HepG2 (cell line): Measurements from ENCODE around the gene NRG4. TPM values are rescaled to one million over a fixed set of nuclear protein-coding genes. Genes with fewer than 3 reads are reported as not detected.

ENCODE experiments used
- ATAC-seq: fragments of 200-7000 bp; cut with Tn5 transposase; 3 replicates; pipeline ENCODE4 v1.9.1; 2020; ENCODE audit warnings: mild to moderate bottlenecking, moderate library complexity
- Bru-seq: library from RNA; stranded (reverse); fragments of 400-500 nt; gene quantifications from one replicate; lab custom pipeline; 2021; lab: Mats Ljungman, UMichigan
- BruChase-seq, 2 experiments: library from RNA; stranded (reverse); fragments of 400-500 nt; gene quantifications; one replicate each; lab custom pipeline; 2021; lab: Mats Ljungman, UMichigan
- BruUV-seq: library from RNA; stranded (reverse); fragments of 400-500 nt; replicated peaks from 2 replicates; lab custom pipeline; 2021; lab: Mats Ljungman, UMichigan
- CTCF ChIA-PET: fragments of 300-600 bp; formaldehyde crosslinking; extraction: SDS; loops from one replicate; lab custom pipeline; 2021; ENCODE audit warnings: low total read pairs, inconsistent platforms, low intra/inter-chr PET ratio; lab: Yijun Ruan, JAX
- POLR2A ChIA-PET: fragments of 350-600 bp; sonication (Branson Sonifier 250); formaldehyde crosslinking; loops from one replicate; lab custom pipeline; 2020; ENCODE audit warnings: antibody characterized with exemption, inconsistent platforms; lab: Yijun Ruan, JAX
- DNase-seq: peaks from one replicate; pipeline ENCODE4 v3.0.0-alpha.2; 2015; ENCODE audit warnings: low spot score
- FAIRE-seq: peaks from 3 replicates; lab custom pipeline; 2011; peaks lifted over from hg19 to GRCh38; lab: Jason Lieb, UNC
- H2AFZ ChIP-seq: one replicate; pipeline ENCODE4 v1.6.1; 2011; ENCODE audit warnings: low read length, inconsistent platforms
- H3K27ac ChIP-seq: fragments of 300-600 bp; 3 replicates; pipeline ENCODE4 v1.8.0; 2011; ENCODE audit warnings: mixed run types, mild to moderate bottlenecking, mixed read lengths, low read length, inconsistent platforms; ENCODE audit not compliant: insufficient read depth; ENCODE audit errors: extremely low read length
- H3K27me3 ChIP-seq, 2 experiments: fragments of 200-600 bp in 1 of 2; 2 replicates in 1 of 2; 3 replicates in 1 of 2; pipeline versions ENCODE4 v1.6.0 to v1.8.0; 2011; ENCODE audit warnings: low read length in 2 of 2, mild to moderate bottlenecking in 2 of 2, moderate library complexity in 2 of 2, inconsistent platforms in 1 of 2; ENCODE audit not compliant: insufficient read depth in 2 of 2, control insufficient read depth in 1 of 2
- H3K36me3 ChIP-seq, 2 experiments: fragments of 200-600 bp in 1 of 2; replicated peaks in 1 of 2; 2 replicates in 1 of 2; 3 replicates in 1 of 2; pipeline versions ENCODE4 v1.5.1 to v1.8.0; 2011; ENCODE audit warnings: low read length in 2 of 2, inconsistent platforms in 1 of 2; ENCODE audit not compliant: insufficient read depth in 2 of 2, control insufficient read depth in 1 of 2
- H3K4me1 ChIP-seq: 2 replicates; pipeline ENCODE4 v1.5.1; 2012; ENCODE audit warnings: low read length, inconsistent platforms; ENCODE audit not compliant: insufficient read depth
- H3K4me2 ChIP-seq: 2 replicates; pipeline ENCODE4 v1.6.0; 2011; ENCODE audit warnings: low read depth, low read length, inconsistent platforms
- H3K4me3 ChIP-seq, 3 experiments: fragments of 200-600 bp in 1 of 3; sonication (generic), shearing (Covaris generic) in 1 of 3; replicated peaks in 1 of 3; 2 replicates each; pipeline ENCODE4 v1.5.1; 2011 to 2016; ENCODE audit warnings: low read length in 3 of 3, inconsistent platforms in 2 of 3, low read depth in 2 of 3, mild to moderate bottlenecking in 2 of 3, control low read depth in 1 of 3, mixed read lengths in 1 of 3; ENCODE audit not compliant: insufficient read depth in 1 of 3
- H3K79me2 ChIP-seq: one replicate; pipeline ENCODE4 v1.6.1; 2011; ENCODE audit warnings: low read length, inconsistent platforms; ENCODE audit not compliant: insufficient read depth
- H3K9ac ChIP-seq: 2 replicates; pipeline ENCODE4 v1.6.0; 2011; ENCODE audit warnings: mild to moderate bottlenecking, low read depth, low read length, inconsistent platforms; ENCODE audit not compliant: insufficient read depth
- H3K9me3 ChIP-seq: 2 replicates; pipeline ENCODE4 v1.5.1; 2012; ENCODE audit warnings: mild to moderate bottlenecking, low read length
- H4K20me1 ChIP-seq: 2 replicates; pipeline ENCODE4 v1.6.0; 2011; ENCODE audit warnings: inconsistent platforms, mild to moderate bottlenecking, low read length, moderate library complexity; ENCODE audit not compliant: insufficient read depth
- SP4 ChIP-seq: sonication (generic); formaldehyde crosslinking; IDR thresholded peaks from 2 replicates; pipeline ENCODE4 v1.8.1; 2023; ENCODE audit warnings: mild to moderate bottlenecking, missing genetic modification reagents
- ZNF180 ChIP-seq: sonication (generic); formaldehyde crosslinking; IDR thresholded peaks from 2 replicates; pipeline ENCODE4 v1.4.0; 2020; ENCODE audit warnings: low read depth, missing genetic modification reagents, borderline replicate concordance
- ZNF337 ChIP-seq: sonication (generic); formaldehyde crosslinking; IDR thresholded peaks from 2 replicates; pipeline ENCODE4 v1.5.1; 2020; ENCODE audit warnings: missing genetic modification reagents, low read depth, mild to moderate bottlenecking, borderline replicate concordance
- WGBS: methylation state at CpG from one replicate; pipeline ENCODE4 v1.1.6; 2017; ENCODE audit warnings: low lambda C conversion rate; 5-methylcytosine and 5-hydroxymethylcytosine counted together
- in situ Hi-C: cut with HindIII; loops from 2 replicates; pipeline ENCODE4 v1.10.0; 2017; ENCODE audit warnings: low pct_unique_long_range_greater_than_20kb; ENCODE audit not compliant: extremely low pct_ligation_motif_present
- intact Hi-C: fragments of 100-400 bp; cut with micrococcal nuclease; formaldehyde crosslinking; loops from one replicate; pipeline ENCODE4 v1.10.0; 2022; ENCODE audit not compliant: unreplicated experiment
- long read RNA-seq, 2 experiments: library from RNA in 1 of 2; library from polyadenylated mRNA in 1 of 2; stranded (forward) in 1 of 2; unstranded in 1 of 2; transcript quantifications; one replicate each; pipeline ENCODE4 v2.0.0, GENCODE V29; 2019 to 2022
- polyA minus RNA-seq, 3 experiments: library from RNA; depleted of rRNA, polyadenylated mRNA; stranded (reverse); fragments of >200 nt; gene quantifications; 2 replicates each; pipeline ENCODE4 v1.2.3, GENCODE V29; 2011; ENCODE audit warnings: low replicate concordance in 1 of 3
- polyA plus RNA-seq, 8 experiments: library from polyadenylated mRNA; depleted of rRNA in 3 of 8; stranded (reverse) in 7 of 8; unstranded in 1 of 8; fragments of >200 nt; fragmentation: Illumina TruSeq in 4 of 8; extraction: Trizol in 4 of 8; gene quantifications; 2 replicates each; pipeline versions ENCODE4 v1.2.1 to v1.2.3, GENCODE V29; 2011 to 2016; ENCODE audit warnings: low read depth in 4 of 8, missing spikeins in 1 of 8, mixed read lengths in 1 of 8; ENCODE audit not compliant: insufficient read depth in 1 of 8
- total RNA-seq, 5 experiments: library from RNA; depleted of rRNA; stranded (reverse); fragments of >200 nt; fragmentation: Illumina TruSeq; extraction: Trizol; gene quantifications; 2 replicates each; pipeline ENCODE4 v1.2.3, GENCODE V29; 2016; ENCODE audit warnings: low read depth in 1 of 5

NRG4 gene
- total RNA-seq (2016; rRNA removed; fragmentation: Illumina TruSeq; extraction: Trizol) (not detected in 2 replicates), polyA plus RNA-seq (2011; rRNA removed) (0.01 TPM in 1 of 2 replicates, not detected in the other), polyA minus RNA-seq (2011; rRNA and poly(A)+ RNA removed; ENCODE audit: low replicate concordance) (17.9 TPM in 1 of 2 replicates, not detected in the other), Bru-seq, nascent RNA (percentile 3 among the genes with signal in this experiment), BruChase-seq, experiment 1, labeled RNA remaining after a 6-hour chase (percentile 2 among the genes with signal in this experiment), BruChase-seq, experiment 2, labeled RNA remaining after a 2-hour chase (percentile 2 among the genes with signal in this experiment)
- total RNA-seq (2016; cell fraction: cytosol; rRNA removed; fragmentation: Illumina TruSeq; extraction: Trizol; ENCODE audit: low read depth): not detected in 2 replicates
- not detected in 2 replicates for total RNA-seq (2016; cell fraction: insoluble cytoplasmic fraction; rRNA removed; fragmentation: Illumina TruSeq; extraction: Trizol)
- total RNA-seq (2016; cell fraction: membrane; rRNA removed; fragmentation: Illumina TruSeq; extraction: Trizol): not detected in 2 replicates
- total RNA-seq (2016; cell fraction: nucleus; rRNA removed; fragmentation: Illumina TruSeq; extraction: Trizol): not detected in 2 replicates
- not detected in 2 replicates for polyA plus RNA-seq (2011; cell fraction: cytosol; rRNA removed)
- not detected in 2 replicates for polyA plus RNA-seq (2011; cell fraction: nucleus; rRNA removed)
- 0.43 and 0.79 TPM in 2 replicates for polyA plus RNA-seq (2012)
- polyA plus RNA-seq (2016; cell fraction: cytosol; fragmentation: Illumina TruSeq; extraction: Trizol; ENCODE audit: low read depth): not detected in 2 replicates
- not detected in 2 replicates for polyA plus RNA-seq (2016; cell fraction: insoluble cytoplasmic fraction; fragmentation: Illumina TruSeq; extraction: Trizol; ENCODE audit: low read depth)
- not detected in 2 replicates for polyA plus RNA-seq (2016; cell fraction: membrane; fragmentation: Illumina TruSeq; extraction: Trizol; ENCODE audit: low read depth)
- not detected in 2 replicates for polyA plus RNA-seq (2016; cell fraction: nucleus; fragmentation: Illumina TruSeq; extraction: Trizol; ENCODE audit: insufficient read depth, low read depth)
- polyA minus RNA-seq (2011; cell fraction: cytosol; rRNA and poly(A)+ RNA removed): not detected in 2 replicates
- polyA minus RNA-seq (2011; cell fraction: nucleus; rRNA and poly(A)+ RNA removed): not detected in 2 replicates
- long read RNA-seq, experiment 1: 0 reads
- long read RNA-seq, experiment 2: 0 reads

- TF ChIP-seq ZNF337 (CRISPR knock-in tag): no peak
- TF ChIP-seq ZNF180 (CRISPR knock-in tag): no peak
- no peak for TF ChIP-seq SP4 (CRISPR knock-in tag)
- H3K4me1 ChIP-seq: no peaks in the 10 kb centered on the region; the same call in 1 of the 2 replicates
- DNase-seq (no peak), FAIRE-seq (no peak), ATAC-seq (no peak)
- no peaks in the 10 kb centered on the region for H3K27me3 ChIP-seq
- H3K27ac ChIP-seq: no peak within 1 kb of the TSS
- peak within 1 kb of the TSS; percentile 10; the same call in 1 of the 2 replicates for H3K4me2 ChIP-seq
- H4K20me1 ChIP-seq: no peaks in the 10 kb centered on the region
- in situ Hi-C loops (no loop called here), intact Hi-C loops (no loop called here)
- no peak within 1 kb of the TSS for H3K9ac ChIP-seq
- no peaks in the 10 kb centered on the region for H3K79me2 ChIP-seq
- no peaks in the 10 kb centered on the region for H3K9me3 ChIP-seq
- ChIA-PET CTCF (no interaction called here), POLR2A (no interaction called here)
- H3K4me3 ChIP-seq: no peak within 1 kb of the TSS
- BruUV-seq: no TSS peak
- WGBS: 9% methylated on average over 13 of the region's 13 CpGs
- no peaks in the 10 kb centered on the region for H3K36me3 ChIP-seq
- no peak within 1 kb of the TSS for H2AFZ ChIP-seq
Observed at GRCh38 chr15:76011627-76012551, at the start of gene NRG4. Gene NRG4 (minus strand): TSS chr15:76012424. CDS start chr15:76011230, 1,194 bp downstream.
